HUES6 (cell line): Measurements from ENCODE around the gene CCNY.

Experiments used
- H3K27ac ChIP-seq: 2 replicates; pipeline ENCODE4 v1.7.0; 2013; ENCODE audit warnings: low read depth, mild to moderate bottlenecking, low read length, inconsistent platforms
- H3K27me3 ChIP-seq: 2 replicates; pipeline ENCODE4 v1.6.1; 2013; ENCODE audit warnings: low read length; ENCODE audit not compliant: control insufficient read depth, insufficient read depth
- H3K36me3 ChIP-seq: 2 replicates; pipeline ENCODE4 v1.6.1; 2013; ENCODE audit warnings: low read length; ENCODE audit not compliant: control insufficient read depth, insufficient read depth
- H3K4me1 ChIP-seq: 2 replicates; pipeline ENCODE4 v1.6.1; 2013; ENCODE audit warnings: low read length; ENCODE audit not compliant: control insufficient read depth, insufficient read depth
- H3K4me3 ChIP-seq: 2 replicates; pipeline ENCODE4 v1.5.1; 2013; ENCODE audit warnings: low read depth, low read length
- H3K9ac ChIP-seq: one replicate; pipeline ENCODE4 v1.6.1; 2013; ENCODE audit warnings: mild to moderate bottlenecking, low read length
- H3K9me3 ChIP-seq: 2 replicates; pipeline ENCODE4 v1.6.1; 2013; ENCODE audit warnings: low read depth, low read length; ENCODE audit not compliant: control insufficient read depth, insufficient read depth

CCNY gene

DNA sequence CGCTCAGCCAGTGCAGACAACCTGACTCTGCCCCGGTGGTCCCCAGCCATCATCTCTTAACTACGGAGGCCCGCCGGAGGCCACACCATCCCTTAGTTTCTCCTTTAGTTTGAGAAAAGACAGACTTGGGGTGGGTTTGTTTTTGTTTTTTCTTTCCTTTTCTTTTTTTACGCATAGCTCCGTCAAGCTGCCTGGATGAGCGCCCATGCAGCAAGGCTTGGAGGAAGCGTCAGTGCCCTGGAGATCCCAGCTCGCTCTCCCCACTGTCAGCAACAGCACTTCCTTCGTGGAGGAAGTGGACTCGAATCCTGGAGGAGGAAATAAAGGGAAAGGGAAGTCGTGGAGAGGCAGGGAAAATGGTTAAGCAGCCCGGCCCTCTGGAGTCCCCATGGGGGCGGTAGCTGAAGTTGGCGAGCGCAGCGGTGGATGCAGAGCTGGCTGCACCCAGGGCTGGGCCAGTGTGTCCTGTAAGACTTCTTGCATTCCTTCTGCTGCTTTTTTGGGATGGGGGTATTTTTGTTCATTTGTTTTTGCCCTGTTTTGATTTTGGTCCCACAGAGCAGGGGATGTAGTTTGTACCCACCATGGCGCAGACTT is 232.9 kb downstream of the CCNY start:
- no peaks in the 10 kb centered on the region for H3K27me3 ChIP-seq
- no peak overlapping the region for H3K4me3 ChIP-seq
- no peaks in the 10 kb centered on the region; the same call in none of the 2 replicates for H3K4me1 ChIP-seq
- H3K36me3 ChIP-seq: peaks cover 20% of the 10 kb centered on the region
- H3K9me3 ChIP-seq: no peaks in the 10 kb centered on the region
- H3K27ac ChIP-seq: no peak overlapping the region
- H3K9ac ChIP-seq: no peak overlapping the region

DNA sequence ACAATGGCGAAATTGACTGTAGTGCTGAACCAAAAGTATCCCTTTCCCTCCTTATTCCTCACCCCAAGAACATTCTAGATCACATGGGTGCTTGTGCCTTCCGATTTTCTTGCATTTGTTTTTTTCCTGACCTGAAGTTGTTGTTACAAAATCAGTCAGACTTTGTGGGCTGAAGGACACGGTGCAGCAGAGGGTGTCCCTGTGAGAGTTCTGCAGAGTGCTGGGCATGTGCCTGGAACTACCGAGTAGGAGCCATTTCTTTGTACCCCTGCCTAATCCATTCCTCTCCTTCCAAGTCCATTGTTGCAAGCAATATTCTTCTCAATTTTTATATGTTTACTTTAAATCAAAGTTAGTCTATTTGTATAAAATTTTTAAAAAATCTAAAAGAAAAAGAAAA is 233.5 kb downstream of the CCNY start:
- peaks cover 16% of the 10 kb centered on the region for H3K36me3 ChIP-seq
- no peaks in the 10 kb centered on the region for H3K9me3 ChIP-seq

DNA sequence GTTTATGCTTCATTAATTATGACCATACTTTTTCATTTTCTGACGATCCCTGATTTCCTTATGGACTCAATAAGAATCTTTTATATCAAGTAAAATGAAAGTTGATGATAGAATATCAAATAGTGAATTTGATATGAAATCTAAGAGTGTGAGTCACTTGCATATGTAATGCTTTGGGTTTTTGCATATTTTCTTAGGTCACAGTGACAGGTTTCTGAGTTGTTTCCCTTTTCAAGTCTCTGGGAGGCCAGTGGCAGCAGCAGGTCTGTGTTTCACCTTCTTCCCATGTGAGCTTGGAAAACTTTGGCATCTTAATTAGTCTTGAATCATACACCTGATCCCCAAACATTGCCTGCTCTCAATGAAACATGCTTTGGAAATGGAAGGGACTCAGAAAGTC is 234.1 kb downstream of the CCNY start:
- Histone ChIP-seq H3K36me3 (peaks cover 16% of the 10 kb centered on the region), H3K9me3 (no peaks in the 10 kb centered on the region), H3K9ac (no peak overlapping the region), H3K4me1 (peaks cover 4% of the 10 kb centered on the region; the same call in 1 of the 2 replicates), H3K4me3 (no peak overlapping the region), H3K27me3 (no peaks in the 10 kb centered on the region), H3K27ac (no peak overlapping the region)

More for the DNA sequence above, 233.5 kb downstream of the CCNY start:
- peaks cover 4% of the 10 kb centered on the region; the same call in 1 of the 2 replicates for H3K4me1 ChIP-seq
- no peaks in the 10 kb centered on the region for H3K27me3 ChIP-seq
- no peak overlapping the region for H3K27ac ChIP-seq
- H3K4me3 ChIP-seq: no peak overlapping the region
- no peak overlapping the region for H3K9ac ChIP-seq

DNA sequence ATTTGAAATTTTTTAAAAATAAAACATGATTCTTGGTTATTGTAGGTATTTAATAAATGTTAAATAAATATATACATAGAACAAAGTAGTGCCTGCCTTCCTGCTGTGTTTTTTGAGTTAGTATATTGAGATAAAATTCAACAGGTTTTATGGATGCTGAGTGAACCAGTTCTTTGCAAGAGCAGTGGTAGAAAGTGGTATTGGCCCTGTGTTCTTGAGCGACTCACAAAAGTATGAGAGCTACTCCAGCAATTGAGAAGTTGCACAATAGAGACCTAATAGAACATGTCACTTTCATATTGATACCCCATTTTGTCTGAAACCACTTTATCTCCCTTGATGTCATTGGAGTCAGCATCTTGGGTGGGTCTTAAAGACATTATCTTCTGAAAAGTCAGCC is 236.3 kb downstream of the CCNY start:
- Histone ChIP-seq H3K27me3 (no peaks in the 10 kb centered on the region), H3K27ac (no peak overlapping the region), H3K9ac (no peak overlapping the region), H3K36me3 (peaks cover 8% of the 10 kb centered on the region; the same call in 1 of the 2 replicates), H3K4me3 (no peak overlapping the region), H3K9me3 (peaks cover 4% of the 10 kb centered on the region; the same call in 1 of the 2 replicates), H3K4me1 (peaks cover 4% of the 10 kb centered on the region; the same call in 1 of the 2 replicates)

DNA sequence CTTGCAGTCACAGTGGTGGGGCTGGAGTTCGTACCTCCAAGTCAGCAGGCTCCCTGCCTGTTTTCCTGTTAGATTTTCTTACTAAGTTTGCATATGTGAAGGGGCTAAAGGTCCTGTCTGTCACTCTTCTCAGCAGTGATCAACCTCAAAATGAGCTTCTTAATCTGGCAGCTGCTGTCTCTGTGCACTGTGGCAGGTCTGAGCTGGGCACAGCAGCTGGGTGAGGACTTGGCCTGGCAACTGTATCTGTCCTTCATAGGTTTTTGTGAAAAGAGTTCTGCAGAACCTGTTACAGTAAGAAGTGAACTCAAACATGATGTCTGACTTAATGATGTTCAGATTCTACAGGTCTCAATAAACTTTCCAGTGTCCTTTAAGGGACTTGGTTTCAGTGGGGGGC is 237.5 kb downstream of the CCNY start:
- no peak overlapping the region for H3K27ac ChIP-seq
- peaks cover 4% of the 10 kb centered on the region; the same call in 1 of the 2 replicates for H3K9me3 ChIP-seq
- H3K36me3 ChIP-seq: peaks cover 8% of the 10 kb centered on the region; the same call in 1 of the 2 replicates
- no peak overlapping the region for H3K4me3 ChIP-seq
- H3K9ac ChIP-seq: no peak overlapping the region
- no peaks in the 10 kb centered on the region for H3K27me3 ChIP-seq
- H3K4me1 ChIP-seq: peaks cover 4% of the 10 kb centered on the region; the same call in 1 of the 2 replicates

DNA sequence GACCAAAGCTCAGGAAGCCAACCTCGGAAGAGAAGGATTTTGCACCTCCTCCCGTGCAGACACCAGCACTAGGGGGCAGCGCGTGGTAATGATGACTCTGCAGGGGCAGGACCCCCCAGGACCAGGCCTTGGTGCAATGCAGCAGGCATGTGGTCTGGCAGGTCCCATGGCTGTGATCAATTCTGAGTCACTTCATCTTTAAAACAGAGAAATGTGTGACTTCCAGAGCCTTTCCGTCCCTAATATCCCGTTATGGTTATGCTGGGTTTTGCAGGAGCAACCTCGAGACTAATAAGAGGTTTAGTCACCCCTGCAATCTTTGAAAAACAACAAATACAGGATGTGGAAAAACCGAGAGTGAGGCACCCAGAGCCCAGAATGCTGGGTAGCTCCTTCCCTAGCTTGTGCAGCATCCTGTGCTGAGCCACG is 238.6 kb downstream of the CCNY start:
- H3K9ac ChIP-seq: no peak overlapping the region
- H3K9me3 ChIP-seq: peaks cover 4% of the 10 kb centered on the region; the same call in 1 of the 2 replicates
- H3K27me3 ChIP-seq: no peaks in the 10 kb centered on the region
- H3K27ac ChIP-seq: no peak overlapping the region
- H3K4me3 ChIP-seq: no peak overlapping the region
- H3K36me3 ChIP-seq: no peaks in the 10 kb centered on the region
- H3K4me1 ChIP-seq: peaks cover 4% of the 10 kb centered on the region; the same call in 1 of the 2 replicates

DNA sequence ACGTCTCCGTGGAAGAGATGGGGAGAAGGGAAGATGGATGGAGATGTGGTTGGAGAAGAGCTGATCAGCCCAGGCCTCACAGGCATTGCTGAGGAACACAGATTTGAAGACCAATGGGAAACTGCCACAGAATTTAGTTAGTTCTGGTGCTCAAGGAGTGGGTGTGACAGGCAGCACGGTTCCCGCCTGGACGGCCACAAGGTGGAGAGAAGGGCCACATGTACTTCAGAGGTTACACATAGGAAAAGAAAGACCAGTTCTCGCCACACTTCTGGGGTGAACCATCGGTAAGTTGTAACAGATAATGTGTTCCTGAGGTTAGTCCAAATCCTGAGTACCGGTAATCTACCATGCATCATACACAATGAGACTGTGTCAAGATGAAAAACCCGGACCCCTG is 239.3 kb downstream of the CCNY start:
- Histone ChIP-seq H3K27ac (no peak overlapping the region), H3K9me3 (peaks cover 4% of the 10 kb centered on the region; the same call in 1 of the 2 replicates)

DNA sequence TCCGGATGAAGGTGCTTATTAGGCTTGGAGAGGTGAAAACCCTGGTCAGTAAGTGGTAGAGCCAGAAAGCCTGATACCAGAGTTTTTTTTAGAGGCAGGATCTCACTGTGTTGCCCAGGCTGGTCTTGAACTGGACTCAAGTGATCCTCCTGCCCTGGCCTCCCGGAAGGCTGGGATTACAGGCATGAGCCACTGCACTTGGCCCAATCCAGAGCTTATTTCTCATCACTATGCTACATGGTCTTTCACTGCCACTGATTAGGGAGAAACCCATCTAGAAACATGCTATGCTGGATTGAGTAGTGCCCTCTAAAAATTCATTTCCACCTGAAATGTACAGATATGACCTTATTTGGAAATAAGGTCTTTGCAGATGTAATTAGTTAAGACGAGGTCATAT is 240.4 kb downstream of the CCNY start:
- peaks cover 4% of the 10 kb centered on the region; the same call in 1 of the 2 replicates for H3K9me3 ChIP-seq
- H3K4me1 ChIP-seq: peaks cover 4% of the 10 kb centered on the region; the same call in 1 of the 2 replicates
- no peak overlapping the region for H3K9ac ChIP-seq
- H3K4me3 ChIP-seq: no peak overlapping the region
- H3K27me3 ChIP-seq: no peaks in the 10 kb centered on the region; the same call in 1 of the 2 replicates
- no peak overlapping the region for H3K27ac ChIP-seq
- H3K36me3 ChIP-seq: no peaks in the 10 kb centered on the region

More for the DNA sequence above, 239.3 kb downstream of the CCNY start:
- no peak overlapping the region for H3K4me3 ChIP-seq
- no peaks in the 10 kb centered on the region for H3K27me3 ChIP-seq
- no peaks in the 10 kb centered on the region for H3K36me3 ChIP-seq
- H3K4me1 ChIP-seq: peaks cover 4% of the 10 kb centered on the region; the same call in 1 of the 2 replicates
- H3K9ac ChIP-seq: no peak overlapping the region

DNA sequence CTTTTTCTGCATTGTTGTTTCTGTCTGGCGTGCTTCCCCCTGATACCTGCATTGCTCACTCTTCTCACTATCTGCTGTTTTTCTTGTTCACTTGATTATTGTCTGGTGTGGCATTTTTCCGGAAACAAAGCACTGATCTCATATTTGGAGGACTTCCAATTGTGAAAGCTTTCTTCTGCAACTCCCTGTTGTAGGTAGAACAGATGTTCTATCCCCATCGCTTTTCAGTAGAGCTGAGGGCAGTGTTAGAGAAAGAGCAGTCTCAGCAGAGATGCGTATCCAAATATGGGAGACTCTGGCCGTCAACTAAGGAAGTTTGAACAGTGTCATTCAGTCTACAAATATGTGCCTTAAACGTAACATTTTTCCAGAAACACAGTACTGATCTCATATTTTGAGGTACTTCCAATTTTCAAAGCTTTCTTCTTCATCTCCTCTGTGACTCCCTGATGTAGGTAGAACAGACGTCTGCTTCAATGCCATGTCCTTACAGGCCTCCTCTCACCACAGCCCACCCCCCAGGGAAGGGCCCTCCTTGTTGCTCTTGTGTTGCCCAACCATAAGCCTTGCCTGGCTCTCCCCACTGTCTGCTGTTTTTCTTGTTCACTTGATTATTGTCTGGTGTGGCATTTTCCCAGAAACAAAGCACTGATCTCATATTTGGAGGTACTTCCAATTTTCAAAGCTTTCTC is 241.8 kb downstream of the CCNY start:
- H3K9me3 ChIP-seq: peaks cover 4% of the 10 kb centered on the region; the same call in 1 of the 2 replicates
- no peak overlapping the region for H3K9ac ChIP-seq
- H3K27me3 ChIP-seq: no peaks in the 10 kb centered on the region; the same call in 1 of the 2 replicates
- no peak overlapping the region for H3K27ac ChIP-seq
- H3K36me3 ChIP-seq: no peaks in the 10 kb centered on the region
- H3K4me3 ChIP-seq: no peak overlapping the region
- H3K4me1 ChIP-seq: peaks cover 4% of the 10 kb centered on the region; the same call in 1 of the 2 replicates

DNA sequence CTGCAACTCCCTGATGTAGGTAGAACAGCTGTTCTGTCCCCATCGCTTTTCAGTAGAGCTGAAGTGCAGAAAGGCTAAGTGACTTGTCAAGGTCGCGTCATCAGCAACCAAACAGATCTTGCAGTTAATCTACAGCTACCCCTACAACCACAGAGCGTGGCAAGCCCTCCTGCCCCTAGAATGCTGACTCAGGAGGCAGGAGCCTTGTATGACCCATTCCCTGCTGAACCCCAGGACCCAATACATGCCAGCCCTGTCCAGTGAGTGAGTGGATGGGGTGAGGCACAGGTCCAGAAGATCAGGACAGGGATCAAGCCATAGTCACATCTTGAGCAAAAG is 242.3 kb downstream of the CCNY start:
- H3K9ac ChIP-seq: no peak overlapping the region
- peaks cover 4% of the 10 kb centered on the region; the same call in 1 of the 2 replicates for H3K9me3 ChIP-seq
- H3K36me3 ChIP-seq: no peaks in the 10 kb centered on the region
- no peak overlapping the region for H3K4me3 ChIP-seq
- H3K4me1 ChIP-seq: peaks cover 4% of the 10 kb centered on the region; the same call in 1 of the 2 replicates
- no peaks in the 10 kb centered on the region; the same call in 1 of the 2 replicates for H3K27me3 ChIP-seq
- H3K27ac ChIP-seq: no peak overlapping the region

DNA sequence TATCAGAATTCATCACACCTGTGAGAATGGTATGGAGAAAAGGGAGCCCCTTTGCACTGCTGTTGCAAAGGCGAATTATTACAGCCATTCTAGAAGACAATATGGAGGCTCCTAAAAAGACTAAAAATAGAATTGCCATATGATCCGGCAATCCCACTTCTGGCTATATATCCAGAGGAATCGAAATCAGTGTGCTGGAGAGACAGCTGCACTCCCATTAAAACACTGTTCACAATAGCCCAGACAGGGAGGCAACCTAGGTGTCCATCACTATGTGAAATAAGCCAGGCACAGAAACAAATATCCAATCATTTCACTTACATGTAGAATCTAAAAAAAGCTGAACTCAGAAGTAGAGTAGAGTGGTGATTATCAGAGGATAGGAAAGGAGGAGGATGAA is 242.8 kb downstream of the CCNY start:
- H3K4me1 ChIP-seq: 0 out of 2 replicates have a peak, but pooled peaks cover 4% of the 10 kb centered on the region
- H3K4me3 ChIP-seq: no peak overlapping the region
- H3K9me3 ChIP-seq: peaks cover 4% of the 10 kb centered on the region; the same call in 1 of the 2 replicates
- H3K27me3 ChIP-seq: no peaks in the 10 kb centered on the region; the same call in 1 of the 2 replicates
- no peaks in the 10 kb centered on the region for H3K36me3 ChIP-seq
- no peak overlapping the region for H3K9ac ChIP-seq
- H3K27ac ChIP-seq: no peak overlapping the region
